ENCODE data around the gene MBD3L3.

The MBD3L3 gene

GRCh38 chr19:7007859-7008258 is 50.6 kb downstream of the MBD3L3 start:
- Mint-ChIP-seq H3K4me1 (no peaks in the 10 kb centered on the region), H3K27me3 (ENCODE audit: low read depth, poor library complexity) (peaks cover 6% of the 10 kb centered on the region), H3K4me3 (no peak overlapping the region), H3K27ac (no peak overlapping the region), H3K36me3 (ENCODE audit: low read depth) (no peaks in the 10 kb centered on the region), H3K9me3 (peaks cover 73% of the 10 kb centered on the region)
- TF ChIP-seq CTCF (IDR thresholded peaks at IDR 0.05) = no peak
- no peak for DNase-seq

All from nephron progenitor cell (in vitro differentiated cells).